NB4 (cell line): Measurements from ENCODE around the gene IFNLR1.

Experiments used
- DNase-seq: peaks from one replicate; pipeline ENCODE4 v3.0.0; 2010; ENCODE audit warnings: low read depth
- H3K4me3 ChIP-seq: one replicate; pipeline ENCODE4 v1.5.1; 2011; ENCODE audit warnings: mild to moderate bottlenecking, low read depth, low read length, moderate library complexity
- MYC ChIP-seq: IDR thresholded peaks from 2 replicates; pipeline ENCODE4 v1.6.1; 2011; ENCODE audit warnings: low read depth, low read length
- POLR2A ChIP-seq: IDR thresholded peaks from 2 replicates; pipeline ENCODE4 v1.6.1; 2011; ENCODE audit warnings: mild to moderate bottlenecking; ENCODE audit not compliant: insufficient read length; ENCODE audit errors: extremely low read depth
- TF ChIP-seq, protein P1 (sequence below): IDR thresholded peaks from one replicate; pipeline ENCODE4 v1.5.1; 2012; ENCODE audit warnings: low read depth, low read length
- TF ChIP-seq, protein P2 (sequence below): IDR thresholded peaks from 2 replicates; pipeline ENCODE4 v1.6.1; 2011; ENCODE audit warnings: low read depth, low read length

IFNLR1 gene

DNA sequence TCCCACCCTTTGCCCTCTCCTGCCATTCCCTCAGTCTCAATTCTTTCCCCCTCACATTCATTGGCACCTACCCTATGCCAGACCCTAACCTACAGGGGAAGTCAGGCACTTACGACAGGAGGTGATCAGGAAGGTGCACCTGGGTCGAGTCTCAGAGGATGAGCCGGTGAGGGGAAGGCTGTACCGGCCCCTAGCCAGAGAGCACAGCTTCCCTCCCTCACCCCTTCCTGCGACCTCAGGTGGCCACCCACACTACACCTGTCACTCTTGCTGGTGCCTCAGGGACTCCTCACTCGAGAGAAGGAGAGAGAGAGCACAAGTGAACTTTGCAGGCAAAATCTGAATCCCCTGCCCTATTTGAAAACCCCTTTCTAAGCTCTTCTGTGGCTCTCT is 73.5 kb downstream of the IFNLR1 start:
- no peak overlapping the region for H3K4me3 ChIP-seq
- TF ChIP-seq, protein P1, sequence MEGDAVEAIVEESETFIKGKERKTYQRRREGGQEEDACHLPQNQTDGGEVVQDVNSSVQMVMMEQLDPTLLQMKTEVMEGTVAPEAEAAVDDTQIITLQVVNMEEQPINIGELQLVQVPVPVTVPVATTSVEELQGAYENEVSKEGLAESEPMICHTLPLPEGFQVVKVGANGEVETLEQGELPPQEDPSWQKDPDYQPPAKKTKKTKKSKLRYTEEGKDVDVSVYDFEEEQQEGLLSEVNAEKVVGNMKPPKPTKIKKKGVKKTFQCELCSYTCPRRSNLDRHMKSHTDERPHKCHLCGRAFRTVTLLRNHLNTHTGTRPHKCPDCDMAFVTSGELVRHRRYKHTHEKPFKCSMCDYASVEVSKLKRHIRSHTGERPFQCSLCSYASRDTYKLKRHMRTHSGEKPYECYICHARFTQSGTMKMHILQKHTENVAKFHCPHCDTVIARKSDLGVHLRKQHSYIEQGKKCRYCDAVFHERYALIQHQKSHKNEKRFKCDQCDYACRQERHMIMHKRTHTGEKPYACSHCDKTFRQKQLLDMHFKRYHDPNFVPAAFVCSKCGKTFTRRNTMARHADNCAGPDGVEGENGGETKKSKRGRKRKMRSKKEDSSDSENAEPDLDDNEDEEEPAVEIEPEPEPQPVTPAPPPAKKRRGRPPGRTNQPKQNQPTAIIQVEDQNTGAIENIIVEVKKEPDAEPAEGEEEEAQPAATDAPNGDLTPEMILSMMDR, result no peak
- TF ChIP-seq, protein P2, sequence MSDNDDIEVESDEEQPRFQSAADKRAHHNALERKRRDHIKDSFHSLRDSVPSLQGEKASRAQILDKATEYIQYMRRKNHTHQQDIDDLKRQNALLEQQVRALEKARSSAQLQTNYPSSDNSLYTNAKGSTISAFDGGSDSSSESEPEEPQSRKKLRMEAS, result no peak
- TF ChIP-seq POLR2A, result no peak
- no peak for TF ChIP-seq MYC
- DNase-seq, result no peak

GRCh38 chr1:24111996-24112779 is 74.9 kb downstream of the IFNLR1 start, which contains the start of gene MYOM3:
TSS of gene MYOM3 (minus strand) at chr1:24112135. CDS start at chr1:24108636, 3,499 bp downstream.
- H3K4me3 ChIP-seq, result peak within 1 kb of the TSS; percentile 27
- peak; percentile 84 for DNase-seq

DNA sequence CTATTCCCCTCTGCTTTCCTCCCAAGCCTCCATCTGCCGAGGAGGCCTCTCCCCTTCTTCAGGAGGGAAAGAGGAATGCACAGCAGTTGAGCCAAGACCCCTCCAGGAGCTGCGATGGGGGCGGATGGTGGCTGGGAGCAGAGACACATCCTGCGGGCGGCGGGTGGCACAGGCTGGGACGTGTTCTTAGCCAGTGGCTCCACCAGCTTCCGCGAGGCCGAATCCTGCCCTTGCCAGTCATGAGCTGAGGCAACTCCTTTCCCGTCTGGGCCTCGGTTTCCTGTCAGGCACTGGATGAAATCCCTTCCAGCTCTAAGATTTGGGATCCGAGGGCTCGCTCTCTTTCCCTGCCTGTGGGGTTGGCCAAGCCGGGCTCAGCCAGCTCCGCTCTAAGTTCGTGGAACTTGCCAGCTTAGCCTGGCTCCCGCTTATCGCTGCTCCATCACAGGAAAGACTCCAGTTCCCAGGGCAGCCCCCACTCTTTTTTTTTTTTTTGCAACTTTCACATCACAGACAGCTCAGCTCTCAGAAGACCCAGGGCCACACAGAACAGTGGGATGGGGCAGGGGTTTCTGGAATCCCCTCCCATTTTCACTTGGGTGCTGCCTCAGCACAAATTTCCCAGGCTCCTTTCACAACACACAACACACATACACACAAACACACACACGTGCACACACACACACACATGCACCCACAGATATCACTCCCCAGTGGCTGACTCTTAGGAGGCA is 75.7 kb downstream of the IFNLR1 start:
- no peak for DNase-seq
- no peak overlapping the region for H3K4me3 ChIP-seq
- TF ChIP-seq POLR2A, result no peak

More at GRCh38 chr1:24111996-24112779, 74.9 kb downstream of the IFNLR1 start, which contains the start of gene MYOM3:
- TF ChIP-seq, protein P2, result peak; percentile 79; the same call in 1 of the 2 replicates
- TF ChIP-seq POLR2A (no peak), MYC (peak; percentile 80)
- TF ChIP-seq, protein P1, result peak; percentile 67

DNA sequence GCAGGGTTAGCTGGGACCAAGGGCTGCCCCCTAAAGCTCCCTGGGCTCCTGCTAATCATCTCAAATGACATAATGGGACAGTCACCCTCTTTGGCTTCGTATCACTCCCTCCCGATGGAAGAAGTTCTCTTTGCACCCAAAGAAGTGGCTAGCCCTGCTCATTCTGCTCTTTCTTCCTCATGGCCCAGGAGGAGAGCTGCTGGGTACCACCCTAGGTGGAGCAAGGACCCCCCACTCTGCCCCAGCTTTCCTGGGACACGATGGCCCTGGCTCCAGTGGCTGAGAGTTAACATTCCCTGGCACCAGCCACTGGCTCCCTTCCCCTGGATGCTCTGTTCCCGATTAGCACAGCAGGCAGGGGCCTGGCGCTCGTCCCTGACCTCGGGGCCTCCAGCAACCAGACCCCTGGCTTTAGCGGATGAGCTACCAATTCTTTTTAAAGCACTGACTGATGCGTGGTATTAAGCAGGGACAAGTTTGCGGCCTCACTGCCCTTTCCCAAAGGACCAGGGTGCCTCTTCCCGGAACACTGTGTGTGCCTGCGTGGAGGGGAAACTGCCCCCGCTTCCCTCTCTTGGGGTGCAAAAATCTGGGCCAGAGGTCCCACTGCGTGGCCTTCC is 76.3 kb downstream of the IFNLR1 start:
- H3K4me3 ChIP-seq, result no peak overlapping the region
- DNase-seq, result no peak

GRCh38 chr1:24109686-24110475 is 77.2 kb downstream of the IFNLR1 start:
- TF ChIP-seq, protein P1, result no peak
- TF ChIP-seq POLR2A, result no peak
- no peak for TF ChIP-seq MYC
- TF ChIP-seq, protein P2, result no peak
- no peak overlapping the region for H3K4me3 ChIP-seq
- DNase-seq, result no peak

More for the DNA sequence above, 76.3 kb downstream of the IFNLR1 start:
- no peak for TF ChIP-seq MYC
- no peak for TF ChIP-seq POLR2A
- TF ChIP-seq, protein P1, result no peak
- TF ChIP-seq, protein P2, result no peak
